Fibroblast of skin of left quadriceps (primary cell): ENCODE measurements around the gene RMND1.

Experiments
- DNase-seq, 2 experiments: peaks; one replicate each; pipeline ENCODE4 v3.0.0-alpha.2; 2013; ENCODE audit warnings: low read depth in 2 of 2

RMND1 gene

GRCh38 chr6:151417477-151417876 lies 34.4 kb downstream of the RMND1 start:
- no peak for DNase-seq

GRCh38 chr6:151414641-151415260 lies 37.2 kb downstream of the RMND1 start:
- DNase-seq = no peak

GRCh38 chr6:151413372-151414145 lies 38.4 kb downstream of the RMND1 start:
- no peak for DNase-seq

- DNase-seq = no peak
Observed at GRCh38 chr6:151412909-151413308, 39.0 kb downstream of the RMND1 start.

- DNase-seq = no peak
Observed at GRCh38 chr6:151409679-151410078, 42.2 kb downstream of the RMND1 start.

GRCh38 chr6:151409260-151409659 lies 42.7 kb downstream of the RMND1 start:
- no peak for DNase-seq

GRCh38 chr6:151408858-151409257 lies 43.1 kb downstream of the RMND1 start:
- no peak for DNase-seq

GRCh38 chr6:151403919-151404308 lies 48.0 kb downstream of the RMND1 start:
- DNase-seq = no peak

- no peak for DNase-seq
Observed at GRCh38 chr6:151402228-151402627, 49.7 kb downstream of the RMND1 start.

GRCh38 chr6:151400473-151400872 lies 51.5 kb downstream of the RMND1 start:
- DNase-seq = peak; percentile 22 to 29

GRCh38 chr6:151399679-151400078 lies 52.2 kb downstream of the RMND1 start:
- DNase-seq = no peak

- no peak for DNase-seq
Observed at GRCh38 chr6:151393410-151393809, 58.5 kb downstream of the RMND1 start.

GRCh38 chr6:151392427-151392826 lies 59.5 kb downstream of the RMND1 start:
- DNase-seq = no peak

GRCh38 chr6:151391471-151392413 lies 60.2 kb downstream of the RMND1 start, which contains the start of gene ZBTB2:
TSS of gene ZBTB2 (minus strand) at chr6:151391559. CDS start at chr6:151373637, 17,922 bp downstream.
- DNase-seq = peak; percentile 46

- peak; percentile 45 to 47 for DNase-seq
Observed at GRCh38 chr6:151390851-151391470, 61.0 kb downstream of the RMND1 start.

GRCh38 chr6:151390276-151390850 lies 61.6 kb downstream of the RMND1 start:
- peak; percentile 99 for DNase-seq

- peak; percentile 55 to 64 for DNase-seq
Observed at GRCh38 chr6:151389618-151390275, 62.2 kb downstream of the RMND1 start.

GRCh38 chr6:151388997-151389617 lies 62.8 kb downstream of the RMND1 start:
- no peak for DNase-seq

- DNase-seq = no peak
Observed at GRCh38 chr6:151388236-151388635, 63.7 kb downstream of the RMND1 start.
